Transverse colon (tissue), 4 donors: ENCODE data around the gene PHACTR3.

ENCODE experiments used
- CTCF ChIP-seq, 5 experiments: fragments of 200-600 bp in 3 of 5; fragments of 450-650 bp in 2 of 5; sonication (generic) in 3 of 5; IDR thresholded peaks; 1 replicate in 2 of 5; 2 replicates in 3 of 5; pipeline ENCODE4 v1.5.1; 2016 to 2017; ENCODE audit warnings: antibody characterized with exemption in 5 of 5, inconsistent platforms in 3 of 5, mild to moderate bottlenecking in 2 of 5, moderate library complexity in 1 of 5
- EP300 ChIP-seq: sonication (generic); formaldehyde crosslinking; IDR thresholded peaks from one replicate; pipeline ENCODE4 v1.6.1; 2017; ENCODE audit warnings: antibody characterized with exemption, low read depth
- POLR2A ChIP-seq: fragments of 450-650 bp; IDR thresholded peaks from one replicate; pipeline ENCODE4 v1.6.1; 2016; ENCODE audit warnings: antibody characterized with exemption, mild to moderate bottlenecking, moderate library complexity
- POLR2AphosphoS5 ChIP-seq, 3 donors: sonication (generic); formaldehyde crosslinking; IDR thresholded peaks; one replicate each; pipeline ENCODE4 v1.6.1; 2016; ENCODE audit warnings: antibody characterized with exemption in 3 of 3

GRCh38 chr20:59864726-59865125 lies 260.4 kb downstream of the PHACTR3 start:
- TF ChIP-seq EP300 (no peak), CTCF (IDR thresholded peaks at IDR 0.05) (no peak), POLR2A (no peak), POLR2AphosphoS5 (IDR thresholded peaks at IDR 0.05) (no peak)
